GM12864 (cell line): Measurements from ENCODE around the gene POLR2E.

ENCODE experiments used
- DNase-seq: peaks from one replicate; pipeline ENCODE4 v3.0.0-alpha.2; 2011; ENCODE audit warnings: low read depth
- H3K4me3 ChIP-seq: 2 replicates; pipeline ENCODE4 v1.5.1; 2011; ENCODE audit warnings: mild to moderate bottlenecking, low read depth, low read length, control low read depth
- TF ChIP-seq, protein P1 (sequence below): IDR thresholded peaks from 2 replicates; pipeline ENCODE4 v1.5.1; 2011; ENCODE audit warnings: low read depth, mild to moderate bottlenecking, moderate library complexity, low read length, control low read depth, inconsistent platforms; ENCODE audit errors: missing control alignments

POLR2E gene

GRCh38 chr19:1126984-1127760 lies 32.0 kb upstream of the POLR2E start:
- TF ChIP-seq, protein P1, sequence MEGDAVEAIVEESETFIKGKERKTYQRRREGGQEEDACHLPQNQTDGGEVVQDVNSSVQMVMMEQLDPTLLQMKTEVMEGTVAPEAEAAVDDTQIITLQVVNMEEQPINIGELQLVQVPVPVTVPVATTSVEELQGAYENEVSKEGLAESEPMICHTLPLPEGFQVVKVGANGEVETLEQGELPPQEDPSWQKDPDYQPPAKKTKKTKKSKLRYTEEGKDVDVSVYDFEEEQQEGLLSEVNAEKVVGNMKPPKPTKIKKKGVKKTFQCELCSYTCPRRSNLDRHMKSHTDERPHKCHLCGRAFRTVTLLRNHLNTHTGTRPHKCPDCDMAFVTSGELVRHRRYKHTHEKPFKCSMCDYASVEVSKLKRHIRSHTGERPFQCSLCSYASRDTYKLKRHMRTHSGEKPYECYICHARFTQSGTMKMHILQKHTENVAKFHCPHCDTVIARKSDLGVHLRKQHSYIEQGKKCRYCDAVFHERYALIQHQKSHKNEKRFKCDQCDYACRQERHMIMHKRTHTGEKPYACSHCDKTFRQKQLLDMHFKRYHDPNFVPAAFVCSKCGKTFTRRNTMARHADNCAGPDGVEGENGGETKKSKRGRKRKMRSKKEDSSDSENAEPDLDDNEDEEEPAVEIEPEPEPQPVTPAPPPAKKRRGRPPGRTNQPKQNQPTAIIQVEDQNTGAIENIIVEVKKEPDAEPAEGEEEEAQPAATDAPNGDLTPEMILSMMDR, result no peak
- DNase-seq, result no peak

DNA sequence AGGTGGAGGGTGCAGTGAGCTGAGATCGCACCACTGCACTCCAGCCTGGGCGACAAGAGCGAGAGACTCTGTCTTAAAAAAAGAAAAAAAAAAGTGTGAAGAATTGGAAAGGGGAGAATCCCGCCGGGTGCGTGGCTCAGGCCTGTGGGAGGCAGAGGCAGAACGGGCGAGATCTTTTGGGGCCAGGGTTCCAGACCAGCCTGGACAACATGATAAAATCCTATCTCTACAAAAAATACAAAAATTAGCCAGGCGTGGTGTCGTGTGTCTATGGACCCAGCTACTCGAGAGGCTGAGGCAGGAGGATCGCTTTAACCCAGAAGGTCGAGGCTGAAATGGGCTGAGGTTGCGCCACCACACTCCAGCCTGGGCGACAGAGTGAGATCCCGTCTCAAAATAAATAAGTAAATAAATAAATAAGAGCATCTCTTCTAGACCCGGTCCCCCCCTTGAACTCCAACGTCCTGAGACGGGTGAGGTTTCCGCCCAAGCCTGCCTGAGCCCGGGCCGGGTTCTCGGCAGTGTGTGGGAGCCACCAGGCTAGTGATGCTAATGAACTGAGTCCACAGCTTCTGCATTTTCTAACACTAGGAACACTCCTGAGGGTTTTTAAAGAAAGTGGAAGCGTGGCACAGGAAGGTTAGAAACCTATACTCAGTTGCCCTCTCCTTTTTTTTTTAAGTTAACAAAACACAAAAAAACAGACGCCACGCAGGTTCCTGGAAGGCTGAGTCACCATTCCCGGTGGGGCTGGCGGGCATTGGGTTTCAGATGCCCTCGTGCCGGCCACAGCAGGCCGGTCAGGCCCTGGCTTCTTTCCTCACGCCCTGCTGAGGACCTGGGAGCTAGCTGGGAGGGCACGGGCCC lies 30.7 kb upstream of the POLR2E start:
- TF ChIP-seq, protein P1, result no peak

More at GRCh38 chr19:1126984-1127760, 32.0 kb upstream of the POLR2E start:
- H3K4me3 ChIP-seq, result no peak overlapping the region

GRCh38 chr19:1123885-1124677 lies 28.9 kb upstream of the POLR2E start:
- DNase-seq, result no peak
- TF ChIP-seq, protein P1, result no peak
- no peak overlapping the region for H3K4me3 ChIP-seq

More for the DNA sequence above, 30.7 kb upstream of the POLR2E start:
- no peak for DNase-seq
- H3K4me3 ChIP-seq, result no peak overlapping the region

- TF ChIP-seq, protein P1, result no peak
- no peak overlapping the region for H3K4me3 ChIP-seq
- DNase-seq, result no peak
Observed at GRCh38 chr19:1123381-1123780, 28.2 kb upstream of the POLR2E start.

DNA sequence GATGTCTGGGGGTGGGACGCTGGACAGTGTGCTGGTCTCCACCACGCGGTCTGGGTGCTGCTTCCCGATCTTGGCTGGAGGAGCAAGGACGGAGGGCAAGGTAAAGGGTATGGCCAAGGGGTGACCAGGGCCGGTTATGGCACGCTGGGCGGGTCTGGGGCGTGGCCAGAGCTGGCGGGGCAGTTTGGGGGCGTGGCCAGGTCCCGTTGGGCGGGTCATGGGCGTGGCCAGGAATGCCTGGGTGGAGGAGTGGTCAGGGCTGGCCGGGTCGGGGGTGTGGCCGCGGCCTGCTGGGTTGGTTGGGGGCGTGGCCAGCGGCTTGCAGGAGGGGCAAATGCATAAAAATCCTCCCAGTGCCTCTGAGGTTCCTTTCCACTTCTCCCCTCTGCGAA lies 27.8 kb upstream of the POLR2E start:
- DNase-seq, result no peak
- TF ChIP-seq, protein P1, result no peak
- no peak overlapping the region for H3K4me3 ChIP-seq

- TF ChIP-seq, protein P1, result no peak
- no peak for DNase-seq
- no peak overlapping the region for H3K4me3 ChIP-seq
Observed at GRCh38 chr19:1122021-1122971, 27.1 kb upstream of the POLR2E start.
